HS-5 (cell line): ENCODE results near the gene CFAP45.

Source experiments
- DNase-seq: peaks from one replicate; pipeline ENCODE4 v3.0.0-alpha.2; 2012; ENCODE audit warnings: low read depth

CFAP45 gene, protein sequence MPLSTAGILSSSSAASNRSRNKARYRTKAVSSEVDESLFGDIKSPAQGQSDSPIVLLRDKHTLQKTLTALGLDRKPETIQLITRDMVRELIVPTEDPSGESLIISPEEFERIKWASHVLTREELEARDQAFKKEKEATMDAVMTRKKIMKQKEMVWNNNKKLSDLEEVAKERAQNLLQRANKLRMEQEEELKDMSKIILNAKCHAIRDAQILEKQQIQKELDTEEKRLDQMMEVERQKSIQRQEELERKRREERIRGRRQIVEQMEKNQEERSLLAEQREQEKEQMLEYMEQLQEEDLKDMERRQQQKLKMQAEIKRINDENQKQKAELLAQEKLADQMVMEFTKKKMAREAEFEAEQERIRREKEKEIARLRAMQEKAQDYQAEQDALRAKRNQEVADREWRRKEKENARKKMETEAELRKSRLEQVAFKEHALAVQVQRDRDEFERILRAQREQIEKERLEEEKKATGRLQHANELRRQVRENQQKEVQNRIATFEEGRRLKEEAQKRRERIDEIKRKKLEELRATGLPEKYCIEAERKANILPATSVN

DNA sequence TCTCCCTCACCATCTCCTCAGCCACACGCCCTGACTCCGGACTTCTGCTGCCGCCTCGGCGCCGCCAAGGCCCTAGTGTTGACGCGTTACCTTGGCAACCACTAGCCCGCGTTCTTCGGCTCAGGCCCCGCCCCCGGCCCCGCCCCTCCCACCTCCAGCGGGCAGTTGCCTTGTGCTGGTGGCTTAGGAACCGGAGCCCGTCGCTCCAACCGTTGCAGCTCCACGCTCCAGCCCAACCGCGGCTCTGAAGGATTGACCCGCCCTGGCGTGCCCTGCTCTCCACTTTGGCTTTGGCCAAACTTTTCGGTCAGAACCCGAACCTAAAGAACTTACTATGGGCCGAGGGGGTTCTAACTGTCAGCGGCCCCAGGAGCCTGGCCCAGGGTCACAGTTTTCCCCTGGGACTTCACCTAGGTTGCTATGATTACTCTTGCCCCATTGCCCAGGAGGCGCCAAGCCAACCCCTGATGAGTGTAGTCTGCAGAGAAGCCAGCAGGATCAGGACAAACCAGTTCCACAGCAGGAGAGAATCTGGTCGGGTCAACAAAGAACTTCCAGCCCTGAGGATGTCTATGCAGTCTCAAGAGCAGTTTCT is at the start of gene CFAP45:
CFAP45 (minus strand) TSS at position 80 of the 595 bp plus-strand sequence; CDS start at position 13, 67 bp downstream.
- no peak for DNase-seq

DNA sequence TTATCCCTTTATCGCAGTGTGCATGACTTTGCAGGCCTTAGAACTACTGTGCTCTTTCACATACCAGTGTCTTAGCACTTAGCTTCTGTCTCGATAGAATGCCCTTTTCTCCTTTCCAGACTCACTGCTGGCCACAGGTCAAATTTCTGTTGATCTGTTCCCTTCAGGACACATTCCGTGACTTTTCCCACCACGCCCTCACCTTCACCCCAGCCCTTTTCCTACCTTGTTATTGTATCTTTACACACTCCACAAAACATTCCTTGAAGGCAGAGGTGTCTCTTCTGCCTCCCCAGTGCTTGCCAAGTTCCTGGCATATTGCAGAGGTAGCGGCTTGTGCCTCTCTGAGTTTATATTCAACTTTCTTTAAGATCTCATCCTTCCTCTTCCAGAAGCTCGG is 49.2 kb upstream of the CFAP45 start:
- DNase-seq, result no peak

DNA sequence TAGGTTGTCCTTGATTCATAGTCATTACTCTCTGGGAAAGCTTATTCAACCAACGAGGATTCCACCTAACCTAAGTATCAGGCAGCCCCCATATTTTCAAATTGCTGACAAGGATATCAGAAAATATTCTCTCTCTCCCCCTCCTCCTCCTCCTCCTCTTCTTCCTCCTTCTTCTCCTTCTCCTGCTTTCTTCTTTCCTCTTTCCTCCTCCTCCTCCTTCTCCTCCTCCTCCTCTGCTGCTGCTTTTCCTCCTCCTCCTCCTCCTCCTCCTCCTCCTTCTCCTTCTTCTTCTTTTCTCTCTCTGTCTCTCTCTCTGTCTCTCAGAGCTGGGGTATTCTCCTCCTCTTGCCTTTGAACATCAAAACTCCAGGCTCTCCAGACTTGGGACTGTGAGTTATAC is 48.0 kb upstream of the CFAP45 start:
- DNase-seq, result no peak

DNA sequence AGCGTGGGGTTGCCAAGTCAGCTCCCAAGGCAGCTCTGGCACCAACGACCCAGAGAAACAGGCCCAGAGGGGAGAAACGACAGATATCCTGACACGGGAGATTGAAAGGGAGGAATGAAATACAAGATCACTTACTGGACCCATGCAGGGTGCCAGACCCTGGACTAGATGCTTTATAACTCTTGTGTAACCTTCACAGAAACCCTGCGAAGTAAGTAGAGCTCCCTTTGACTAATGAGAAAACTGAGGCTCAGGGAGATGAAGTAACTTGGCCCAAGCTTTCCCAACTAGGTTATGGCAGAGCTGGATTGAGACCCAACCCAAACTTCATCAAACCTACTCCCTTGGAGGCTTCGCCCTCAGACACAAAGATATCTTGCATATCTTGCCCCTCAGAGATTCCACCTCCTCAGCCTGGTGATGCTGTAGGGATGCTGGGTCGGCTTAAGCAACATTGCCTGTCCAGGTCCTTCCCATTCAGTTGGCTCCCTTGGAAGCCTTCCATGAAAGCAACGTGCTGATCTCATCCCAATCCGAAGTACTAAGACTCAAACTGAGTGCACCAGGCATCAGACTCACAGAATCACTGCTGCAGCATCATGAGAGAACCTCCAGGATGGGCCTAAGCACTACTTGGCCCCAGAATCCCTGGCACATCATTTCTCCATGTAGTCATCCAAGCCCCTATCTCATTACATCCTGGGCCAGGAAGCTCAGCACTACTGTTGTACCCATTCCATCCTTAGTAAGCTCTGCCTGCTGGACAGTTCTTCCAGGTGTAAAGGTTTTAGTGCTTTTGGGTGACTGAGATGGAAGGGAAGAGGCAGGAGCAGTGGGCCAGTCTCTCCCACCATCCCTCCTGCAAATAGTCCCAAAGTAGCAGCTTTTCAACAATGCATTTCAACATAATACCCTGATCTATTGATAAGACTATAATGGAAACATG is 46.5 kb upstream of the CFAP45 start:
- DNase-seq, result no peak

DNA sequence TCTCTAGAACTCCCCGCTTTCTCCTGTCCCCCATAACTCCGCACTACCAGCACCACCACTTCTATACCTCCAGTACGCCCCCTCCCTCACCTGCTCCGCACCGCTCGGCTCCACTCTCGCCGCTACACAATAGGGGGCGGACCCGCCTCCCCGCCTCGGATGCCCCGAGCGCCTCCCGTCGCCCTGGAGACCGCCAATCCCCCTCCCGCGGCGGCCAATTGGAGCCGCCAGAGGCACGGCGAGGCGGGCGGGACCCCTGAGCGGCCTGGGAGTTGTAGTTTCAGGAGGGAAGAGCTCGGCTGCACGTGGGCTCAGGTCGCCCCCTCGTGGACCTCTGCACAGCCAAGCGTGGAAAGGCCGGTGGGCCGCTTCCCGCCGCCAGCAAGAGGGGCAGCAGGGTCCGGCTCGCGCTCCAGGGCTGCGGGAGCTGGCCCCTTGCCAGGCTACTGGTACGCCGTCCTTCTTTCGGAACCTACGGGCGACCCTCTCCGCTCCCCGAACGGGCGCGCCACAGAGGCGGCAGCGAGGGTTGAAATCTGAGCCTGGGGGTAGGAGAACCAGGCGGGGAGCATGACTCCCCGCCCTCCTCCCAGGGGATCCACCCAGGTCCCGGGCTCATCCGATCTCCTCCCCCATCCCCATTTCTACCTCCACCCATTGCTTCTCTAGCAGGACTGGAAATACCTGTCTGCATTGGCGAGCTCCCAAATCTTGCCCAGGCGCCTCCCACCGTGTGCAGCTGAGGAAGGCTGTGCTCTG is 45.7 kb upstream of the CFAP45 start, which contains the start of gene IGSF9:
IGSF9 (minus strand) TSS at position 131 of the 759 bp plus-strand sequence. CDS start 2,159 bp downstream, outside the sequence.
- DNase-seq, result no peak

DNA sequence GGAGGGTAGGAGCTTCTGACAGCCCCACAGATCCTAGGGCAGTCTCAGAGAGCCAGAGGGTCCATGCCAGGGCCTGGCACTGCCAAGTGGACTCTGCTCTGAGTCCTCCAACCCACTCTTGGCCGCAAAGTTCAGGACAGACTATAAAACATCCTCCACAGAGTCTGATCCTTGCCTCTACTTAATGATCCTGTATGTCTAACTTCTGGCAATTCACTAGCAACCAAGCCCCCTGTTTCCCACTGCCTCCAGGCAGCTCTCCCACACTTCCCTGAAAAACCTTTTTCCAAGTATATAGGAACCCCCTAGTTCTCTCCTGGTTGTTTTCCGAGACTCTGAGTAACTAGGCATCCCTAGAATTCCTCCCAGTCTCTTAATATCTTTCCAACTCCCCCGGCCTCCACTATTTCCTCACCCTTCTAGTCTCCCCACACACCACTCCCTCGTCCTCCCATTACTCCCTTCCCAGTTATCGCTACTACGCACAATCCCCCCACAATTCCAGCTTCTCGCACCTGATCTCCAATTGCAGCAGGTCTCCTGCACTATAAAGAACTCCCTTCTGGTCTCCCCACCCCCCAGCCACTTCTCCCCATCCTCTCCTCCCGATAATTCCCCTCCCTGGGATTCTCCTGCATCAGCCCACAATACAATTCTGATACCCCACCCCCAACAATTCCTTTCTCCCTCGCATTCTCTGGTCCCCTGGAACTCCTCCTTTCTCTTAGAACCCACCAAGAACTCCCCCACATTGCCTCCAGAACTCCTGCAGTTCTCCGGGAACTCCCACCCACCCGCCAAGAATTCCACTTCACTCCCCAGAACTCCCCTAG is 44.9 kb upstream of the CFAP45 start:
- DNase-seq, result no peak

DNA sequence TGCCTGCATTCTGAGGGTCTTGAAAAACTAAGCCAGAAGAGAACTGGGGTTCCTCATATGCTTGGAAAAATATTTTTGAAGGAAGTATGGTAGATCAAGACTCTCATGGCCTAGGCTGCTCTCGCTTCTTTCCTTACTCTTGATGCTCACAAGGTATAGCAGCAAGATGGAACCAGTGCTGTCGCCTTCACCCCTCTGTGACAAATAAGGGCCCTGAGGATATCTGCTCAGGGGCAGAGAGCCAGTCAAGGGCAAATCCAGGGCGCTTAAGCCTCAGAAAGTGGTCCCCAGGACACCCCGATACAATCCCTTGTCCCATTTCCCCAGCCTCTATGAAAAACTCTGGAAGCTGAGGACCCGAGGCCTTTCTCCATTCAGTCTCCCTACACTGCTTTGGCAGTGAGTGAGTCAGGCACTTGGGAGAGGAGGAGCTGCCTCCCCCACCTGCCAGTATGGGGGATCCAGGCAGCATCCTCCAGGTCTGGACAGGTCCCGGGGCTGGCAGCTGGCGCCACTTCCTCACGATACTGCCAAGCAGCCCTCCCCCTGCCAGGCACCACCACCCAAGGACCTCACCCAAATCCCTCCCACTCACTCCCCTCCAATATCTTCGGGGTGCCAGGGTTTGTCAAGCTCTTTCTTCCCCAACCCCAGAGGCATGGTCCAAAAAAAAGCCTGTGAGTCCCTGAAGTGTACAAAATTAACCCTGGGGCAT is 44.1 kb upstream of the CFAP45 start:
- DNase-seq, result no peak

DNA sequence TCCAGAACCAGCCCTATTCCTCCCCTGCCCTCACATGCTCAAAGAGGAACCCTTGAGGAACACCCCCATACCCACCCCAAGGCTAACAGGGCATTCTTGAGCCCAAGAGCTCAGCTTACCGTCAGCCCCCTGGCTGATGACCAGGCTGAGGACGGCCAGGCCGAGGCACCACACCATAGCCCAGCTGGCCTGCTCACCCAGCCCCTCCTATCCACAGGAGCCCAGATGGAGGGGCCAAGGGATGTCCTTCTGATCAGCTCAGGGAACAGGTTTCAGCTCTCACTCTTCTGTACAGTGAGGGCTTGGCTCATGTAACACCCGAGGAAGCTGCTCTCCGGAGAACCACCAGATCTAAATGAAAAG is 43.3 kb upstream of the CFAP45 start:
- DNase-seq, result no peak

DNA sequence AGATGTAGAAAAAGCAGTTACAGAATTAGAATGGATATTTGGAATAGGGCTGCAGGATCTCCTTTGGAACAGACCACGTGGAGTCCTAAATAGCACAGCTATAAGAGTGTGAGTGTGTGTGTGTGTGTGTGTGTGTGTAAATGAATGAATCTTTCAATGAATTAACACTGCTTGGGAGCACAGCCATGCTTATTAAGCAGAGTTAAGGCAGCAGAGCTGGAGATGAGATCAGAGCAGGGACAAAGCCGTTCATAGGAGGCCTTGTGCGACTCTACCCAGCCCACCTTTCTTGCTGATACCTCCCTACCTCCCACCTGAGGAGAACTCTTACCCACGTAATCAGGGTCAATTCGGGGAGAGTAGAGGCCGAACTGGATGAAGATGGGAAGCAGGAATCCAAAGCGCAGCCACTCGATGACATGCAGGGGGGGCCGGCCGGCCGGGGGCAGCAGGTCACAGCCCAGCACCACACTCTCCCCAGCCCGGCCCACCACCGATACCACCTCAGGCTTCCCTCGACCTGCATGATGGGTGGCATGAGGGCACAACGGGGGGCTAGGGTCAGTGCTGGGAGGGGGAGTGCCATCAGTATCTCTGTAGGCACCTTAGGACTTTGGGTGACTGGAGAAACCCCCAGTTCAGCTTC is 42.8 kb upstream of the CFAP45 start:
- DNase-seq, result no peak

DNA sequence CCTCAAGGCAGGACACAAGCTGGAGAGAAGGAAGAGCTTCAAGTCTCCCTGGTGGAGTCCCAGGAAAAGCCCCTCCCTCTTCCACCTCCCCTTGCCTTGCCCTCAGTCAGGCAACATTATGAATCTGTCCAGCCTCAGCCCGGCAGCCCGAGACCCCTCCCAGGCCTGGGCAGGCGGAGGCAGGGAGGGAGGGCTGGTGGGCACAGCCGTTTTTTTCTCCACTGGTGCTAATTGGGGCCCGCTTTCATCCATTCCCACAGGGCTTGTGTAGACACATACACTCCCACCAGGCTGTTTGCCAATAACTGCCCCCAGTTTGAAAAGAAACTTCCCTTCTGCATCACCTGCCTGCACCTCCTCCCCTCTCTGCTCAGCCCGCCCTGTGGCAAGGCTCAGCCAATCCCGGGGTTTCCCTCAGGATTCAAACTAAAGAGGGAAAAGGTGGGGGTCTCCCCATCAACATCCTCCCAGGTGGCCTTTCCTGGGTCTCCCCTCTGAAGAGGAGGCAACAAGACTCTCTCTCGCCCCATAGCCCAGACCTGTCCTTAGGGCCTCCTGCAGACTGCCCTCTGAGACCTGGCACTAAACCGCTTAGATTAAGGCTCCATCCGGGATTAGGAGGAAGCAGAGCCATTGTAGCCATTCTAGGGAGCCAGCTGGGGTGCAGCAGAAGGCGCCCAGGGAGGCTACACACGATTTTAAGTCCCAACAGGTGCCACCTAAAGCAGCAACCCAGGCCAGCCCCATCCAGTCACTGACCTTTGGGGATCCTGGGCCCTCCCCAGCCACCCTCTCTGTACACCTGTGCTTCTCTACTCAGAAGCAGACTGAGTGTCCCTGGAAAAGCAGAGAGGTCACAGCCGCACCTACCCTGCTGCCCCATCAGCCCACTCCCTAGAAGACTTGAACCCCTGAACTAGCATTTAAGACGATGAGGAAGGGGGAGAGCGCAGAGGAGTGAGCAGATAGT is 41.9 kb upstream of the CFAP45 start:
- DNase-seq, result no peak

DNA sequence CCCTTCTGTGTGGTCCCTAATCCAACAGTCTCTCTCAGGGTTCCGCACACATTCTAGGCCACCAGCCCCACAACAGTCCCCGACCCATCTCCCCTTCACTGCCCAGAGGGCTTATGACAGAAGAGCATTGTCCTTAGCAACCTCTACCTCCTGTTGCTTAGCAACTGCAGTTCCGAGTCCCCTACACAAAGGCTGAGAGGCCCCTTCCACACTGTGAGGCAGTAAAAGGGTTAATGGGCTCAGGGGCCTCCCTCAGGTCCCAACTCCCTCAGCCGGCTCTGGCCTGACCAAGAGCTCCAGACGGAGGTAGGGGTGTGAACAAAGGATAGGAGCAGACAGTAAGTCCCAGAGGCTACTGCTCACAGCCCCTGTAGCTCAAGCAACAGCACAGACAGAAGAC is 41.2 kb upstream of the CFAP45 start:
- no peak for DNase-seq

DNA sequence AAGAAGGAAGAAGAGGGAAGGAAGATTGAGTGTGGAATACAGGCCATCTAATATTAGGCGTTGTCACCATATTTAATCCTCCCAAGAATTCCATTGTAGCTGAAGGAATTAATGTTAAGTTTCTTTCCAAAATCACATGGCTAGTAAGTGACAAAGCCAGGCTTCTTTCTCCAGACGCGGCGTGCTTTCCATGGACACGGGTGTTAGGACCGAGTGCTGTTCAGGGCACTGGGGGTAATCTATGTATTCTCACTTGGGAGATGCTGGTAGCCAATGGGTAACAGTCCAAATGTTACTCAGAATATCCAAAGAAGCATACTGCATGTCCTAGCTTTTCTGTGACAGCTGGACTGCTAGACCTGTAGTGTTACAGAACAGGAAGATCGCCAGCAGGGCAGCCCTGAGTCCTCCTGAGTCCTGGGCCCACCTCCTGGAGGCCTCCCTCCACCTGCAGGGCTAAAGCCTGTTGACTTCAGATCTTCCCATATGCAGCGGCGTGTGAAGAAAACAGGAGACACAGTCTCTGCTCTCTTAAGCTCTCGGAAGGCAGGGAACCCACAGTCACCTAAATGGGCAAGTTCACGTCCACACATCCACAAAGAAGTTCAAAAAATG is 40.1 kb upstream of the CFAP45 start:
- no peak for DNase-seq

DNA sequence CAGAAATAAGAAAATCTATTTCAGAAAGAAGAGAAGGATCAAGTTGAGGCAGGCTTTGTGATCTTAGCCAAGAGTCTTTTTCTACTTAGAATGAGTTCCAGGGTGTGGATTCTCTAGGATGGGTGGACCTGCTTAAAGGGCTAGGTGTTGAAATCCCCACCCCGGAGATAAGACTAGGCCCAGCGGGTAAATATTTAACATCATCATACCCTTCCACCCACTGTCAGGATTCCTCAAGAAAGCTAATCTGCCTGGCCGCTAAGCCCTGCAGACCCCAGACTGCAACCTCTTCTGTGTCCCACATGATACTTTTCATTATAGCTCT is 39.7 kb upstream of the CFAP45 start:
- DNase-seq, result no peak

DNA sequence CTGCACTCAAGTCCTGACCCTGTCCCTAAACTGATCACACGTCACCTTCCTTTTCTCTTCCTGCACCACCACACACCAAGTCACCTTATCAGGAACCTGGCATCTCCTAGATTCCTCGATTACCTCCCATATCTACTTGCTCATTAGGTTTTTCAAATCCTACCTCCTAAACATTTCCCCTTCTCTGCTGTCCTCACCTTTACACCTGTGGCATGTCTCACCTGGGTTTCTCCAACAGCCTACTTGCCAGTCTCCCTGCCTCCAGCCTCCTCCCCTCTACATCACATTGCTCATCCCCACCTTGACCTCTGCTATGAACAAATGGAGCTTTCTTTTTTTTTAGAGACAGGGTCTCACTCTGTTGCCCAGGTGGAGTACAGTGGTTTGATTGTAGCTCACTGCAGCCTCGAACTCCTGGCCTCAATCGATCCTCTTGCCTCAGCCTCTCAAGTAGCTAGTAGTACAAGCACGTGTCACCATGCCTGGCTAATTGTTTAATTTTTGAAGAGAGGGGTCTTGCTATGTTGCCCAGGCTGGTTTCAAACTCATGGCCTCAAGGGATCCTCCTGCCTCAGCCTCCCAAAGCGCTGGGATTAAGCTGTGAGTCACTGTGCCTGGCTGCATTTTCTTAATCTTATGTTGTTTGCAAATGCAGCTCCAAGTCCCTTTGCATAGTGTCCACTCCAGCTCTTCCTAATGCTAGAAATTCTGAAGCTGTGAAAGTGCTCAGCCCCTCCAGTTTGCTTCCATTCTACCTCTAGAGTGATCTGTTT is 39.1 kb upstream of the CFAP45 start:
- DNase-seq, result no peak

DNA sequence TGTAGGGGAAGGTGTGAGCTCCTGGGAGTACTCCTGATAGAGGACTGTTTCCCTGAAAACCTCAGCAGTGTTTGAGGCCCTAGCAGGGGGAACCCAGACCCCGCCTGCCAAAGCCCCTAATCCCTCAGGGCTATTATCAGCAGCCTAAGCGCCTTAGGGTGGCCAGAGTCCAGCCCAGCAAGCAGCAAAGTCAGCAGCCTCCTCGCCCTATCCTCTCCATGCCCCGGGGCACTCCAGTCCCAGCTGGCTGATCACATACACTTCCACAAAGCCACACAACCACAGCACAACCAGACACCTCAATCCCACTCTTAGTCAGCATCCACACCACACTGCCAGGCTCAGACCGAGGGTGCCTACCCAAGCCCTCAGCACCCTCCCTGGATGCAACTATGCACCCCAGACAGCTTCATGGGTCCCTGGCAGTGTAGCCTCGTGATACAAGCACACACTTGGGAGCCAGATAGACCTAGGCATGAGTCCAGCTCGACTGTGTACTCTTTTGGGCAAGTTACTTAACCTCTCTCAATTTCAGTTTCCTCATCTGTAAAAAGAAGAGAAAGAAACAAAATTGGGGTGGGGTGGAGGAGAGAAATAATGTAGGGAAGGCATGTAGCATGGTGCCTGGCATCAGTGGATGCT is 38.4 kb upstream of the CFAP45 start:
- no peak for DNase-seq

DNA sequence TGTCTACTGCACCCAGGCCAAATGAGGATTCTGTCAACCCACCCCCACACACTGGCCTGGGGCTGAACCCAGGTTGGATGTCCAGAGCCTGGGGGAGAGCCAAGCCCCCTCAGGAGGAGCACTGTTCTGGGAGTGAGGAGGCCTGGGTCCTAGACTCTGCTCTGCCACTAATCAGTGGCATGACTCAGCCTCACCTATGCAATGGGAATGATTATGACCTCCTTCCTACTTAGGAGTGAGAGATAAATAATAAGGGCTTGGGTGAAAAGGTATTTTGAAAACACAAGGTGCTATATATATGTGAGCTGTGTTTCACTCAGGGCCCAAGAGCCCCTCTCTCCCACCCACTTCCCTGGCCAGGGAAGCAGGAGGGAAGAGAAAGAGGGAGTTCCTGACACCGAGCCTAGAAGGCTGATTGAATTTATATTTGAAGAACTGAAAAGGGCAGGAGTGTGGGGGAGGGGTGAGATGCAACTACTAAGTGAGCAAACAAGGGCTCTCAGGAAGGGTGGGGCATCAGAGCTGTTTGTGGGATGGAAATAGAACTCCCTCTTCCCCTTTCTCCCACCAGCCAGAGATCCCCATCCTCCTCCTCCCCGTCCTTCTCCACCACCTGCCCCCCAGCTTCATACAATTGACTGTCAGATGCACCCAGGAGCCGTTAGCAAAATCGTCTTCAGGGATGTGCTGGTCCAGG is 37.2 kb upstream of the CFAP45 start:
- DNase-seq, result no peak
